ENCODE measurements around the gene DNER. TPM values are rescaled to one million over a fixed set of nuclear protein-coding genes. Genes with fewer than 3 reads are reported as not detected.

DNER gene
- total RNA-seq, 1 experiment from 2014 or later: 3.7 TPM

- H3K9me3 Mint-ChIP-seq: no peaks in the 10 kb centered on the region
- no peak for TF ChIP-seq FOXP1 (CRISPR knock-in tag; IDR thresholded peaks at IDR 0.05; ENCODE audit: borderline replicate concordance)
- TF ChIP-seq ZNF396 (CRISPR knock-in tag; IDR thresholded peaks at IDR 0.05; ENCODE audit: borderline replicate concordance): no peak
- no peak for TF ChIP-seq GABPB1 (CRISPR knock-in tag; IDR thresholded peaks at IDR 0.05)
- no peak for TF ChIP-seq CREM (CRISPR knock-in tag; IDR thresholded peaks at IDR 0.05)
- no peak for TF ChIP-seq CDX4 (CRISPR knock-in tag; IDR thresholded peaks at IDR 0.05; ENCODE audit: borderline replicate concordance)
- no peak for TF ChIP-seq TEAD4 (CRISPR knock-in tag; IDR thresholded peaks at IDR 0.05)
- no peak for TF ChIP-seq ZNF232 (CRISPR knock-in tag; IDR thresholded peaks at IDR 0.05)
- no peak for TF ChIP-seq ATF6 (CRISPR knock-in tag; IDR thresholded peaks at IDR 0.05)
- no peak for TF ChIP-seq KAT7 (CRISPR knock-in tag; IDR thresholded peaks at IDR 0.05; ENCODE audit: borderline replicate concordance)
- TF ChIP-seq ZNF219 (CRISPR knock-in tag; IDR thresholded peaks at IDR 0.05; ENCODE audit: borderline replicate concordance): no peak
- TF ChIP-seq EMX1 (CRISPR knock-in tag; IDR thresholded peaks at IDR 0.05): no peak
- no peak for TF ChIP-seq TEAD1 (CRISPR knock-in tag; IDR thresholded peaks at IDR 0.05)
- TF ChIP-seq SMAD3 (CRISPR knock-in tag; IDR thresholded peaks at IDR 0.05; ENCODE audit: borderline replicate concordance): no peak
- no peak for TF ChIP-seq NR2C2 (CRISPR knock-in tag; IDR thresholded peaks at IDR 0.05)
- no peak for TF ChIP-seq ZNF121 (CRISPR knock-in tag; IDR thresholded peaks at IDR 0.05)
- TF ChIP-seq, protein P1, sequence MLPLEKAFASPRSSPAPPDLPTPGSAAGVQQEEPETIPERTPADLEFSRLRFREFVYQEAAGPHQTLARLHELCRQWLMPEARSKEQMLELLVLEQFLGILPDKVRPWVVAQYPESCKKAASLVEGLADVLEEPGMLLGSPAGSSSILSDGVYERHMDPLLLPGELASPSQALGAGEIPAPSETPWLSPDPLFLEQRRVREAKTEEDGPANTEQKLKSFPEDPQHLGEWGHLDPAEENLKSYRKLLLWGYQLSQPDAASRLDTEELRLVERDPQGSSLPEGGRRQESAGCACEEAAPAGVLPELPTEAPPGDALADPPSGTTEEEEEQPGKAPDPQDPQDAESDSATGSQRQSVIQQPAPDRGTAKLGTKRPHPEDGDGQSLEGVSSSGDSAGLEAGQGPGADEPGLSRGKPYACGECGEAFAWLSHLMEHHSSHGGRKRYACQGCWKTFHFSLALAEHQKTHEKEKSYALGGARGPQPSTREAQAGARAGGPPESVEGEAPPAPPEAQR (CRISPR knock-in tag; IDR thresholded peaks at IDR 0.05): no peak
- DNase-seq (ENCODE audit: low spot score) (no peak), ATAC-seq (no peak)
- H3K27ac Mint-ChIP-seq: no peak overlapping the region
- no peak overlapping the region for H3K4me3 Mint-ChIP-seq
- H3K27me3 Mint-ChIP-seq (ENCODE audit: low read depth): no peaks in the 10 kb centered on the region
- CTCF ChIA-PET: interaction anchor here (1.3 to 1.4 kb wide), 2 partner anchors 12 to 20 kb away, joined by 3 to 5 read pairs; no protein-coding TSS in a partner anchor
- POLR2A ChIA-PET: no interaction called here
- H3K36me3 Mint-ChIP-seq: no peaks in the 10 kb centered on the region
- H3K4me1 Mint-ChIP-seq: no peaks in the 10 kb centered on the region
Observed at GRCh38 chr2:229566370-229566769, 148.0 kb downstream of the DNER start.

- no peaks in the 10 kb centered on the region for H3K9me3 Mint-ChIP-seq
- no peak overlapping the region for H3K27ac Mint-ChIP-seq
- no peaks in the 10 kb centered on the region for H3K4me1 Mint-ChIP-seq
- DNase-seq (ENCODE audit: low spot score): no peak
- no peak for ATAC-seq
- ChIA-PET CTCF (no interaction called here), POLR2A (no interaction called here)
- no peak overlapping the region for H3K4me3 Mint-ChIP-seq
- H3K36me3 Mint-ChIP-seq: no peaks in the 10 kb centered on the region
- no peaks in the 10 kb centered on the region for H3K27me3 Mint-ChIP-seq (ENCODE audit: low read depth)
- TF ChIP-seq ZNF138 (CRISPR knock-in tag; conservative IDR thresholded peaks at IDR 0.05): no peak
- TF ChIP-seq ZNF512 (CRISPR knock-in tag; IDR thresholded peaks at IDR 0.05; ENCODE audit: borderline replicate concordance): no peak
- no peak for TF ChIP-seq CBFB (CRISPR knock-in tag; IDR thresholded peaks at IDR 0.05; ENCODE audit: low read depth)
- no peak for TF ChIP-seq ZNF317 (CRISPR knock-in tag; IDR thresholded peaks at IDR 0.05; ENCODE audit: borderline replicate concordance, low read depth)
- TF ChIP-seq ERG (CRISPR knock-in tag; IDR thresholded peaks at IDR 0.05): no peak
- TF ChIP-seq GTF2I (CRISPR knock-in tag; conservative IDR thresholded peaks at IDR 0.05): no peak
- TF ChIP-seq KAT7 (CRISPR knock-in tag; IDR thresholded peaks at IDR 0.05; ENCODE audit: borderline replicate concordance): no peak
- no peak for TF ChIP-seq FOXP1 (CRISPR knock-in tag; IDR thresholded peaks at IDR 0.05; ENCODE audit: borderline replicate concordance)
- TF ChIP-seq CREM (CRISPR knock-in tag; IDR thresholded peaks at IDR 0.05): no peak
- TF ChIP-seq ZNF671 (CRISPR knock-in tag; IDR thresholded peaks at IDR 0.05): no peak
- TF ChIP-seq PRDM15 (CRISPR knock-in tag; IDR thresholded peaks at IDR 0.05): no peak
Observed at GRCh38 chr2:229564300-229564907, 150.0 kb downstream of the DNER start.

Data from WTC11 (cell line).